Activated gamma-delta T cell treated with anti-CD3 and anti-CD28 coated beads, Interleukin-2, amount 50 U/mL, for 16 hours (primary cell): ENCODE data around the gene ORAI2.

Source experiments
- DNase-seq: peaks from one replicate; pipeline ENCODE4 v3.0.0-alpha.2; 2020; ENCODE audit warnings: low read depth

ORAI2 gene

DNA sequence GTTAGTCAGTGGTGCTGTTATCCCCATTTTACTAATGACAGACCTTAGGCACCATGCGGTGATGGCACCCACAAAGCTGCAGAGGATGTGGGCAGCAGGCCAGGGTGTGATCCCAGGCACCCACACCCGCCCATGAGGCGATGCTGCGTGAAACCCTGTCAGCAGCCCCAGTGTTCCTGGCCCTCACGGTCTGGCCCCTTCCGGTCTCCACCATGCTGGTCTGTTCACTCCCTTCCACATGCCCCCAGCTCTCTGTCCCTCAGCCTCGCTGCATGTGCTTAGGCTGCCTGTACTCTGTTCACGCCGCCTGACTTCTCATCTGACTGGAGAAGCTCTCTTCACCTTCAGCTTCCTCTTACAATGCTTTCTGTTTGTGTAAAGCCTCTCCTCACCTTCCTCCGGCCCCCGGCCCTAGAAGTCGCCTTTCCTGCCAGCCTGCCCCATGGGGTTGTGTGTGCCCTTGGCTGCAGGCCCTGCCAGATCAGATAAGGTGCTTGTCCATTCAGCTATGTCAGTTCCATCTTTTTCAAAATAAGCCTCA, 17.6 kb upstream of the ORAI2 start:
- DNase-seq: peak; percentile 46

DNA sequence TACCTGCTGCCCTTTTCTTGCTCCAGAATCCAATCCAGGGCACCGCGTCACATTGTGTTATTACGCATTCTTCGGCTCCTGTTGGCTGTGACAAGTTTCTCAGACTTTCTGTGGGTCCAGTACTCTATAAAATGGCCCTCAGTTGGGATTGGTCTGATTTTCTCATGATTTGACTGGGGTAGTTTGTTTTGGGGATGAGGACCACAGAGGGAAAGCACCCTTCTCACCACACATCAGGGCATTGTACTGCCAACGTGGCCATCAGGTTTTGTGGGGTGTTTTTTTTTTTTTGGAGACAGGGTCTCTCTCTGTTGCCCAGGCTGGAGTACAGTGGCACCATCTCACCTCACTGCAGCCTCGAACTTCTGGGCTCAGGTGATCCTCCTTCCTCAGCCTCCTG, 17.0 kb upstream of the ORAI2 start:
- no peak for DNase-seq

DNA sequence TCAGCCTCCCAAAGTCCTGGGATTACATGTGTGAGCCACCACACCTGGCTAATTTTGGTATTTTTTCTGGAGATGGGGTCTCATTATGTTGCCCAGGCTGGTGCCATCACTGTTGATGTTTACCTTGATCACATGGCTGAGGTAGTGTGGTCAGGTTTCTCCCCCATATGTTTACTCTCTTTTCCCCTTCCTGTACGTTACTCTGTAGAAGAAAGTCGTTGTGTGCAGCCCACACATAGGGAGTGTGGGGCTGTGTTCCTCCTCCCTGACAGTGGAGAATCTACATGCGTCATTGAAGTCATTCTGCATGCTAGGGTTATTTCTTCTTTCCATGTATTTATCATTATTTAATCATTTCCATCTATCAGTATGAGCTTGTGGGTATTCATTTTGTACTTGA, 16.3 kb upstream of the ORAI2 start:
- DNase-seq: no peak

DNA sequence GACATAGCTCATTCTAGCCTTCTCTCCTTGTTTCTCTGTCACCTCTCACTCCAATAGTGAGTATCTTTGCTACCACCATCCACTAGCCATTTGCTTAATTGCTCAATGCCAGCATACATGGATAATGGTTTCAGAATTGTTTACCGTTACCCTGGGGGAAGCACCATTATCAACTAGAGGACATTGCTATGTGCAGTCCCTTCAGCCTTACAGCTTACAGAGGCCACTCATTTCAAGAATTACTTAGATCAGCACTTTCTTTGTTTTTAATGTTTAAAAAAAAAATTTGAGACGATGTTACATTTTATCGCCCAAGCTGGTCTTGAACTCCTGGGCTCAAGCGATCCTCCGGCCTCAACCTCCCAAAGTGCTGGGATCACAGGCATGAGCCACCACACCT, 14.8 kb upstream of the ORAI2 start:
- DNase-seq: no peak

DNA sequence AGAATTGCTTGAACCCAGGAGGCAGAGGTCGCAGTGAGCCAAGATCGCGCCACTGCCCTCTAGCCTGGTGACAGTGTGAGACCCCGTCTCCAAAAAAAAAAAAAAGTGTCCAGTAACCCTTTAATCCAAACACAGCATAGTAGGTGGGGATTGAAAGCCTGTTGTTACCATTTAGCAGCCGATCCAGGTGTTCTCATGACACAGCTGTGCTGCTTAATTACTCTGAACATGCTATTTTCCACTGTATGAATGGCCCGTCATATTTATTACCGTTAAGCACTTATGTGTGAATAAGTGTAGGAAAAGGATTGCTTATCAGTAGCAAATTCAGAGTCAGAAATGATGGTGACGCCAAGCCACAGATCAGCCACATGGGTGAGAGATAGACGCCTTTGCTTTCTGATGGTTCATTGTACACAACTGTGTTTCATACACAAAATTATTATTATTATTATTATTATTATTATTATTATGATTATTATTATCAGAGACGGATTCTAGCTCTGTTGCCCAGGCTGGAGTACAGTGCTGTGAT, 11.6 kb upstream of the ORAI2 start:
- no peak for DNase-seq

DNA sequence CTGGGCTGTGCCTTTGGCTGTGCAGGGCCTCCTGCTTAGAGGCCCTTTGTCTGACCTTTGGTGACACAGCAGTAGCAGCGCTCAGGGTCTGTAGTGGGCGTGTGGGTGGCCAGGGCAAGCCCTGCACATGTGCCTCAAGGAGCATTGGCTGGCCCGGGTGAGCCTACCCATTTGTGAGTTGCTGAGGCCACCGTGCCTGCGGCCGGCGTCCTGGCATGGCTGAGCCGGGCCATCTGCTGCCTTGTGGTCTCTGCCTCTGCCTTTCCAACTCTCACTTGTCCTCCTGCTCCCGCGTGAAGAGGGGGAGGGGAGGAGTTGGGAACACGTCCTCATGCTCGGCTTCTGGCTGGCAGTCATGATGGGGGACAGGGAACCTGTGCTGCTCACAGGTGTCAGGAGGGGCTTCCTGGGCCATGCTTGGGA, 9.2 kb upstream of the ORAI2 start:
- DNase-seq: no peak

DNA sequence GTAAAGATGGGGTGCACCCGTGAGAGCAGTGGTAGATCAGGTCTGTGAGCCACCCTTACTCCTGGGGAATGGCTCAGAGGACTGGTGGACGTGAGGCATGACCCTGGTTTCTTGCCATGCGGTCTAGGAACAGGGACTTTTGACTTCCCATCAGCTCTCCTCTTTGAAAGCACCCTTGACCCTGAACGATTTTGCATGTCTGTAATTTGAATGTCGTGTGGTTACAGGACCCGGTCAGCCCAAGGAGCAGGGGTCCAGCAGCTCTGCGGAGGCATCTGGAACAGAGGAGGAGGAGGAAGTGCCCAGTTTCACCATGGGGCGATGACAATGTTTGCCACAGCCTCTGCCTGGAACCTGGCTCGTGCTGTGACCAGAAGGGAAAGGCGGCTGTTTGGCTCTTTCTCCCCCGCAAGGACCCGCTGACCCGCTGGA, 8.6 kb upstream of the ORAI2 start:
- DNase-seq: no peak

DNA sequence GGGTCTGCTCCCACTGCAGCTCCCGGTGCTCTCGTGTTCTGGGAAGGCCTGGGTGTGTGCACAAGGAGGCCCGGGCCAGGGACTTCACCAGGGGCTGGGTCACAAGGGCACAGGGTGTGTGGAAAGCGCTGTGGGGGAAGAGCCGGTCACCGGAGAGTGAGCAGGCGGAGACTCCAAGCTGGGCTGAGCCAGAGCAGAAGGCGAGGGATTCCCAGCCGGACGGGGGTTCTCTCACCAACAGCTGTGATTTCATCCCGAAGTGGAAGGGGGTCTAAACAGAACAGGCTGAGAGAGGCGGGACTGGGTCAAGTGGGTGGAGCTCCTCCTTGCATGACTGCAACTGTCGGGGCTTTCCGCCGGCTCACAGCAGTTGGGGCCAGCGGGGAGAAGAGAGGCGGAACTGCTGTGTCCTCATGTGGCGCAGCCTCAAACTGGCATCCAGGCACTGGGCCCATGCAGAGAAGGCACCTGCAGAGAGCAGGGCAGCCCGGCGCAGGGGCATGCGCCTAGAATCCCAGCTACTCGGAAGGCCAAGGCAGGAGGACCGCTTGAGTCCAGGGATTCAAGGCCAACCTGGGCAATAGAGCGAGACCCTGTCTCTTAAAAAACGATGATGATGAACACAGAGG, 7.6 kb upstream of the ORAI2 start:
- peak; percentile 75 for DNase-seq

DNA sequence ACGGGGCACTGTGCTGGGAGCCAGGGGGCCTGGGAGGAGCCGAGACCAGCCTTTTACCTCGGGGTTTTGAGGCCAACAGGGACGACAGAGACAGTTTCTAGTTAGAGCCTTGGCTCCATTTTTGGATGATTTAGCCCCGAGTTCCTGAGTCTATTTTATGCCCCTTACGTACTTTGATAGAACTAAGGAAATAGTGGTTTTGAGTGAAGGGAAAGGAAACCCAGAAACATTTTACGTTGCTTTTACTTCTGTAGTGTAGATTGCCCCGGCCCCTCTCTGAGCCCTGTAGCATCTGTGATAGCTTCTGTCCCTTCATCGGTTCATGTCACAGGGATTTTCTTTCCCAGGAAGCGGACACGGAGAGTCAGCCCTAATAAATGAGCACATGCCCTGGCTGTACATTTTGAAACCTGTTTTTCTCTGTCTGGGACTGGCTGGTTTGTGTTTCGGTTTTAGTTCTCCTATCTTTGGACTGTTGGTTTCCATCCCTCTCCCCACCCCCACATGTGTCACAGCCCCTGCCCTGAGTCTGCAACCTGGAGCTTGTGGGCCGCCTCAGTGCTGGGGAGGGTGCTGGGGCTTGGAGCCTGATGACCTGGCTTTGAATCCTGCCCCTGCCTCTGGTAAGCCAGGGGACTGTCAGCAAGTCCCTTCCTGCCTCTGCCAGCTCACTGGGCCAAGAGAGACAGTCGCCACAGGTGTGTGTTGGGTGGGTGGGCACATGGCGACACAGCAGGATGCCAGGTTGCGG, 6.9 kb upstream of the ORAI2 start:
- peak; percentile 62 for DNase-seq

DNA sequence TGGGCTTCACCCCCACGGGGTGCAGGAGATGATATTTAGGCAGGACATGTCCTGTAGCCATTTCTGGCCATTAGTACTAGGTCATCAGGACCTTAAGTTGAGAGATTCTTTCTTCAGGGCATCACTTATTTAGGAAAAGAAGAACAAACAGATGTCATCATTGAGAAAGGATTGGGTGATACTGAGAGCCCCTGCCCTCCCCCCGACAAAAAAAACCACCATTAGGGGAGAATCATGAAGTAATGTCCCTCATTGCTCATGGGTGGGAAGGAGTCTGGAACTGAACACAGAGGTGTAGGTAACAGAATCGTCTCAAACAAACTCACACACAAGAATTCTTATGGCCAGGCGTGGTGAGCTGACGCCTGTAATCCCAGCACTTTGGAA, 6.4 kb upstream of the ORAI2 start:
- no peak for DNase-seq

DNA sequence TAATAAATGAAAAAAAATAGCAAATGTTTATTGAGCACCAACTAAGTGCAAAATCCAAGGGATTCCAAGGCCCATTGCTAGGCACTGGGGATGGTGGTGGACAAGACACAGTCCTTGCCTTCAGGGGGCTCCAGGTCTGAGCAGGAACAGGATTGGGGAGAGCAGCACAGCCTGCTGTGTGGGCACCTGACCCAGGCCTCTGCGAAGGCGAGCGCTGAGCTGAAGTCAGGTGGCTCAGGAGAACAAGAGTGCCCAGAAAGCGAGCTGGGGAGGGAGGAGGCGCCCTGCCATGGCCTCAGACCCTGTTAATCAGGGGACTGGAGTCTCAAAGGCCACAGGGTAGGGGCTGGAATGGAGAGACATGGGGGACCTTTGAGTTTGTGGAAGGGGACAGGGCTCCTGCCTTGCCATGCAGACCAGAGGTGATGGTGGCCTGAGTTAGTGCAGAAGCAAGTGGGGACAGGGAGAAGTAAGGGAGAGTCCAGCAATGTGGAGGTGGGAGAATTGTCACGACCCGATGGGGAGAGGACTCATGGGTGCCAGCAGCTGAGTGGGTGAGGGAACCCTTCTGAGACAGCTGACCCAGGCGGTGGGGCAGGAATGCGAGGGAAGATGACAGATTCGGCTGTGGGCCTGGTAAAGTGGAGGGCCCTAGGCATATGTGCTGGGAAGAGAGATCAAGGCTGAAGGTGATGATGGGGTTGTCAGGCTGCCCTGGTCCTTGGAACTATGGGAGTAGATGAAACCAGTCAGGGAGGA, 4.1 kb upstream of the ORAI2 start:
- DNase-seq: no peak

DNA sequence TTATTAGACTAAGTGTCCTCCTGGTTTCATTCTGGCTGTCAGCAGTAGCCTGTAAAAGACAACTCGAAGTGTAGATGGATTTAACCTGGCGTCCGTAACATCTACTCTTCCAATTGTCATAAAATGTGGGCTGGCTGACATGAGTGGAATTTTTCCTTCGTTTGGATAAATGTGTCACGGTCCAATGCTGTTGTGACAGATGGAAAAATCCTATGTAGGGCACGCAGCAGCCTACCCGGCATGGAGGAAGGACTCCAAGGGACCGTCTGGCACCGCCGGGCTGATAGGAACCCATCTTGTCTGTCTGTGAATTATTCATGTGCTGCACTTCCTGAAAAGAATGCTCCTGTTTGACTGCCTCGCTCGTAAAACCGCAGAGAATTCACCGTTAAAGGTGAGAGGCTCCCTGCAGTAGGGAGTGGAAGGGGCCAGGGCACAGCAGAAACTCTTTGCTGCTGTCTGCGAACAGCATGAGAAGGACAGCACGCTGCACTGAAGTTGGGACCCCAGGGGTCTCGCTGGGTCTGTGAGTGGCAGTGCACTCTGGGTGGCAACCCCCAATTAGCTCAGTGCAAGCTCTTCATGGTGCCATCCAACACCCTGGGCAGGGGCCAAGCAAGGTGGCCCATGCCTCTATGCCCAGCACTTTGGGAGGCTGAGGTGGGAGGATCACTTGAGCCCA, 1.6 kb upstream of the ORAI2 start:
- DNase-seq: peak; percentile 42

DNA sequence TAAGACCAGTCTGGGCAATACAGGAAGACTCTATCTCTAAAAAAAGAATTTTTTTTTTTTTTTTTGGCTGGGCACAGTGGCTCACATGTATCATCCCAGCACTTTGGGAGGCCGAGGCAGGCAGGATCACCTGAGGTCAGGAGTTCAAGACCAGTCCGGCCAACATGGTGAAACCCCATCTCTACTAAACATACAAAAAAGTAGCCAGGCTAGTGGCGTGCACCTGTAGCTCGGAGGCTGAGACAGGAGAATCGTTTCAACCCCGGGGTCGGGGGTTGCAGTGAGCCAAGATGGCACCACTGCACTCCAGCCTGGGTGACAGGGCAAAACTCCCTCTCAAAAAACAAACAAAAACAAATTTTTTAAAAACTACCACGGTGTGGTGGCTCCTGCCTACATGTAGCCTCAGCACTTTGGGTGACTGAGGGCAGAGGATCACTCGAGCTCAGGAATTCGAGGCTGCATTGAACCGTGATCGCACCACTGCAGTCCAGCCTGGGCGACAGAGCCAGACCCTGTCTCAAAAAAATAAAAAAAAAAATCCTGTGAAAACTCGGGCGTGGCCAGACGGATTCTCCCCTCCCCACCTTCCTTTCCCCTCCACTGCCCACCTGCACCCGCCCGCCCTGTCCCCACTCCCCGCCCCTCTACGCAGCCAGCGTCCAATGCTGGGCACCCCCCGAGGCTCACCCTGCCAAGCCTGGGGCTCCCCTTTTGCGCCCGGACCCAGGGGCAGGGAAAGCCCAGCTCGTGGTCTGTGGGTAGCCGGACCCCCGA, 745 bp upstream of the ORAI2 start:
- DNase-seq: peak; percentile 29

DNA sequence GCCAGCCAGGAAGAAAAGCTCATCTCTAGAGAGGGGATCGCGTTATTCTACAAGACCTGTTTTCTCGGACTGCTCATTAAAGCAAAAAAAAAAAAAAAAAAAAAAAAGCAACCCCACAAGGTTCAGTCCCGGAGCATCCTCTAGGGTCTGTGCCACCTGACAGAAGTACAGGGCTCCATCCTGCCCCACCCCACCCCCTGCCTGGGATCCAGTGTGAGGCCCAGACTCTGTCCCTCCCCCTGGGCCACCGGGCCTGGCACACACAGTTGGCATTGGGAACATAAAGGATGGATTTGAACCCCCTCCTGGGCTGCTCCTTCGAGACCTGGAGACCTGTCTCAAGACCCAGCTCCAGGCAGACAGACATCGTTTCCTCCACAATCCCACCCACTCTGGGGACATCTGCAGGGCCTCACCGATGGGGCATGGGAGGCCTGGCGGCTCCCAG, 688 bp downstream of the ORAI2 start:
- no peak for DNase-seq

DNA sequence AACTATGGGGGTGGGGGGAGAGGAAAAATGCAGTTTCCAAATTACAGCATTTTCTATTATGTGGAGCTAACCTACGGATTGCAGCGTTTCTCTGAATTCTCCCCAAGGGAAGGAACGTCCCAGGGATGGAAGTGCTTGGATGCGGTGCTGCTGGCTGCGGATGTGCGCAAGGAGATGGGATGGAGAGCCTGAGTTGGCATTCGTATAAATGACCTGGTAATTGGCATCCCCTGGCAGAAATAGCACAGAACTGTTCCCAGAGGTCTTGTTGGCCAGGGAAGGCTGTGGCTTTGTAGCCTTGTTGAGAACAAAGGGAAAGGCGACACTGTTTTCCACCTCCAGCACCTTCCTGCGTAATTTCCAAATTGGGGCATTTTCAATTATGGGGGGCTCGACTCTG, 2.7 kb downstream of the ORAI2 start:
- no peak for DNase-seq

DNA sequence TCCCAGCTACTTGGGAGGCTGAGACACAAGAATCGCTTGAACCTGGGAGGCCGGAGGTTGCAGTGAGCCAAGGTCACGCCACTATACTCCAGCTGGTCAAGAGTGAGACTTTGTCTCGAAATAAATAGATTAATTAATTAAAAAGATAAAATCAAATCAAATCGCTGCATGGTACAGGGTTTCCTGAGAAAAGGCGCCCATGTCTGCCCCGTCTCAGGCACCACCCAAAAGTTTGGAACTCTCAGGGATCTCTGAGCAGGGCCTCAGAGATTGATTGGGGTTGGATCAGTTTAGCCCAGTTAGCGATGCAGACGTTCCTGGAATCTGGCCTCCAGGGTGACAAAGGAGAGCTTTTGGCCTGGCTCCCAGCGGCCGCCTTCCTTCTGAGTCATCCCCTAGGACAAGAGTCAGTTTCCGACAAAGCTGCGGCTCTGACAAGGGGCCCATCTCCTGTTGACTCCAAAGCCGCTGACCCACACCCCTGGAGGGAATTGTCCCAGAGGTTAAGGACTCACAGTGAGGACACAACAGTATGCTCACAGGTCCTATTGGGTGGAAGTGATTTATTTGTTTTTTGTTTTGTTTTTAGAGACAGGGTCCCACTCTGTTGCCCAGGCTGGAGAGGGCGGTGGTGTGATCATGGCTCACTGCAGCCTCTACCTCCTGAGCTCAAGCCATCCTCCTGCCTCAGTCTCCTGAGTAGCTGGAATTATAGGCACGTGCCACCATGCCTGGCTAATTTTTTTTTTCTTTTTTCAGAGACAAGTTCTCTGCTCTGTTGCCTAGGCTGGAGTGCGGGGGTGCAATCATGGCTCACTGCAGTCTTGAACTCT, 6.8 kb downstream of the ORAI2 start:
- no peak for DNase-seq

DNA sequence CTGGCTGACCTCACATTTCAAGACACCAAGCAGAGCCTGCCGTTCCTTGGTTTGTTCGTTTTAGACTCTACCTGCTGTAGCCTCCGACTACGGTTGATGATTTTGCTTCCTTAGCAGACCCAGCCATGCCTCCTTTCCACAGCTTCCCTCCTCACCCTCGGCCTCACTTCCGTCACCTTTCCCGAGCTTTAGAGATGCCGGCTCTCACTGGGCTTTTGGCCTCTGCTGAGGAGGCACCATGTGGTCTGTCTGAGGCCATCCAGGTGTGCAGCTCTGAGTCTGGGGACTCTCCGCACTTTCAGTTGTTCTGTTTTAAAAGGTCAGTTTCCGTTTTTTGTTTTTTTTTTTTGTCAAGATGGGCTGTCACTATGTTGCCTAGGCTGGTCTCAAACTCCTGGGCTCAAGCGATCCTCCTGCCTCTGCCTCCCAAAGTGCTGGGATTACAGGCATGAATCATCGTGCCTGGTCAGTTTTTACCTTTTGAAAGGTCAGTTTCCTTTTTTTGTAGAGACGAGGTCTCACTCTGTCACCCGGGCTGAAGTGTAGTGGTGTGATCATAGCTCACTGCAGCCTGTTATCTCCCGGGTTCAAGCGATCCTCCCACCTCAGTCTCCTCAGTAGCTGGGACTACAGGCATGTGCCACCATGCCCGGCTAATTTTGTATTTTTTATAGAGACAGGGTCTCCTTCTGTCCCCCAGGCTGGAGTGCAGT, 11.7 kb downstream of the ORAI2 start:
- DNase-seq: no peak

DNA sequence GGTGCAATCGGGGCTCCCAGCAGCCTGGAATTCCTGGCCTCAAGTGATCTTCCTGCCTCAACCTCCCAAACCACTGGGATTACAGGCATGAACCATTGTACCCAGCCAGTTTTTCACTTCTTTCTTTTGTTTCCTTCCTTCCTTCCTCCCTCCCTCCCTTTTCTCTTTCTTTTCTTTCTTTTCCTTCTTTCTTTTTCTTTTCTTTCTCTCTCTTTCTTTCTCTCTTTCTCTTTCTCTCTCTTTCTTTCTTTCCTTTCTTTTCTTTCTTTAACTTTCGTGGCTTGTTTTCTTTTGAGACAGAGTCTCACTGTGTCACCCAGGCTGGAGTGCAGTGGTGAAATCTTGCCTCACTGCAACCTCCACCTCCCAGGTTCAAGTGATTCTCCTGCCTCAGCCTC, 12.3 kb downstream of the ORAI2 start:
- DNase-seq: no peak

DNA sequence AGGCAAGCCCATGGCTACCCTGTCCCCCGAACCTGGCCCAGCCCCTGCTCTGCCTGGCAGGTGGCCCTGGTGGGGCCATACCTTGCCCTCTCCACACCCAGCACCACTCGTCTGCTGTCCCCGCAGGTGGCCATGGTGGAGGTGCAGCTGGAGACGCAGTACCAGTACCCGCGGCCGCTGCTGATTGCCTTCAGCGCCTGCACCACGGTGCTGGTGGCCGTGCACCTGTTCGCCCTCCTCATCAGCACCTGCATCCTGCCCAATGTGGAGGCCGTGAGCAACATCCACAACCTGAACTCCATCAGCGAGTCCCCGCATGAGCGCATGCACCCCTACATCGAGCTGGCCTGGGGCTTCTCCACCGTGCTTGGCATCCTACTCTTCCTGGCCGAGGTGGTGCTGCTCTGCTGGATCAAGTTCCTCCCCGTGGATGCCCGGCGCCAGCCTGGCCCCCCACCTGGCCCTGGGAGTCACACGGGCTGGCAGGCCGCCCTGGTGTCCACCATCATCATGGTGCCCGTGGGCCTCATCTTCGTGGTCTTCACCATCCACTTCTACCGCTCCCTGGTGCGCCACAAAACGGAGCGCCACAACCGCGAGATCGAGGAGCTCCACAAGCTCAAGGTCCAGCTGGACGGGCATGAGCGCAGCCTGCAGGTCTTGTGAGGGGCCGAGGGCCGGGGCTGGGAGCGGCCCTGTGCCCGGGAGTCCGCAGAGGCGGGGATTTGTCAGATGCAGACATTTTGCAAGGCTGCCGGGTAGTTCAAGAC, 13.2 kb downstream of the ORAI2 start:
- DNase-seq: no peak
